PC-3 (cell line): ENCODE results near the gene FXYD3. TPM values are rescaled to one million over a fixed set of nuclear protein-coding genes. Genes with fewer than 3 reads are reported as not detected.

Source experiments
- ATAC-seq: fragments of 200-7000 bp; cut with Tn5 transposase; 2 replicates; pipeline ENCODE4 v1.9.1; 2020; ENCODE audit warnings: mild to moderate bottlenecking, moderate library complexity
- BruUV-seq: library from RNA; stranded (reverse); fragments of 400-500 nt; replicated peaks from 2 replicates; lab custom pipeline; 2021; lab: Mats Ljungman, UMichigan
- CTCF ChIA-PET: fragments of 300-600 bp; sonication (Branson Sonifier 250); formaldehyde crosslinking; loops from one replicate; lab custom pipeline; 2022; ENCODE audit warnings: antibody characterized with exemption; lab: Charles Lee
- POLR2A ChIA-PET: fragments of 300-600 bp; sonication (Branson Sonifier 250); formaldehyde crosslinking; loops from one replicate; lab custom pipeline; 2022; ENCODE audit warnings: antibody characterized with exemption; ENCODE audit not compliant: unreplicated experiment; lab: Charles Lee
- DNase-seq: peaks from one replicate; pipeline ENCODE4 v3.0.0-alpha.2; 2015
- H2AFZ ChIP-seq: fragments of 300-600 bp; sonication (generic); 2 replicates; pipeline ENCODE4 v1.6.0; 2016; ENCODE audit warnings: antibody characterized with exemption, low read length
- H3F3A ChIP-seq: fragments of 300-600 bp; sonication (generic); one replicate; pipeline ENCODE4 v1.6.0; 2017; ENCODE audit warnings: antibody characterized with exemption, low read length, control low read depth, mild to moderate bottlenecking; ENCODE audit not compliant: unreplicated experiment
- H3K27ac ChIP-seq: fragments of 300-600 bp; sonication (generic); 2 replicates; pipeline ENCODE4 v1.5.1; 2016; ENCODE audit warnings: mild to moderate bottlenecking, low read length
- H3K27me3 ChIP-seq: fragments of 300-600 bp; sonication (generic); 2 replicates; pipeline ENCODE4 v1.6.1; 2016; ENCODE audit warnings: low read length, mixed read lengths
- H3K36me3 ChIP-seq: fragments of 300-600 bp; sonication (generic); 2 replicates; pipeline ENCODE4 v1.6.1; 2016; ENCODE audit warnings: low read depth, mixed run types, low read length, mixed read lengths
- H3K4me1 ChIP-seq: fragments of 300-600 bp; sonication (generic); 2 replicates; pipeline ENCODE4 v1.5.1; 2016; ENCODE audit warnings: low read length; ENCODE audit not compliant: insufficient read depth
- H3K4me2 ChIP-seq: fragments of 300-600 bp; sonication (generic); 2 replicates; pipeline ENCODE4 v1.6.0; 2016; ENCODE audit warnings: low read length
- H3K4me3 ChIP-seq: fragments of 300-600 bp; sonication (generic); 2 replicates; pipeline ENCODE4 v1.5.1; 2016; ENCODE audit warnings: mild to moderate bottlenecking, low read length, mixed read lengths
- H3K79me2 ChIP-seq: fragments of 300-600 bp; sonication (generic); 2 replicates; pipeline ENCODE4 v1.6.1; 2017; ENCODE audit warnings: low read length, mixed read lengths
- H3K9ac ChIP-seq: fragments of 300-600 bp; sonication (generic); 2 replicates; pipeline ENCODE4 v1.6.0; 2016; ENCODE audit warnings: mild to moderate bottlenecking, low read length
- H3K9me2 ChIP-seq: fragments of 300-600 bp; sonication (generic); replicated peaks from 2 replicates; pipeline ENCODE4 v1.6.1; 2016; ENCODE audit warnings: mixed run types, low read length, mixed read lengths
- H3K9me3 ChIP-seq: fragments of 300-600 bp; sonication (generic); 2 replicates; pipeline ENCODE4 v1.6.1; 2016; ENCODE audit warnings: low read length, mixed read lengths
- H4K20me1 ChIP-seq: fragments of 300-600 bp; sonication (generic); 2 replicates; pipeline ENCODE4 v1.6.1; 2016; ENCODE audit warnings: low read length, mixed read lengths
- EZH2 ChIP-seq: fragments of 300-600 bp; sonication (generic); IDR thresholded peaks from one replicate; pipeline ENCODE4 v1.6.1; 2017; ENCODE audit warnings: antibody characterized with exemption, mild to moderate bottlenecking, low read length; ENCODE audit not compliant: unreplicated experiment
- EZH2phosphoT487 ChIP-seq: fragments of 300-600 bp; sonication (generic); IDR thresholded peaks from 2 replicates; pipeline ENCODE4 v1.6.1; 2018; ENCODE audit warnings: mild to moderate bottlenecking, antibody characterized with exemption, low read length, borderline replicate concordance
- intact Hi-C: fragments of 100-400 bp; cut with micrococcal nuclease; formaldehyde crosslinking; loops from 2 replicates; pipeline ENCODE4 v1.9.0; 2023
- total RNA-seq: library from RNA; depleted of rRNA; stranded (reverse); fragments of >200 nt; gene quantifications from 2 replicates; pipeline ENCODE4 v1.2.3, GENCODE V29; 2014
- TF ChIP-seq, protein P1 (sequence below): fragments of 300-600 bp; sonication (generic); conservative IDR thresholded peaks from 2 replicates; pipeline ENCODE4 v1.5.1; 2017; ENCODE audit warnings: antibody characterized with exemption, low read depth, mild to moderate bottlenecking, low read length

Gene FXYD3
- total RNA-seq, 1 experiment from 2014 or later = 61.6 TPM

DNA sequence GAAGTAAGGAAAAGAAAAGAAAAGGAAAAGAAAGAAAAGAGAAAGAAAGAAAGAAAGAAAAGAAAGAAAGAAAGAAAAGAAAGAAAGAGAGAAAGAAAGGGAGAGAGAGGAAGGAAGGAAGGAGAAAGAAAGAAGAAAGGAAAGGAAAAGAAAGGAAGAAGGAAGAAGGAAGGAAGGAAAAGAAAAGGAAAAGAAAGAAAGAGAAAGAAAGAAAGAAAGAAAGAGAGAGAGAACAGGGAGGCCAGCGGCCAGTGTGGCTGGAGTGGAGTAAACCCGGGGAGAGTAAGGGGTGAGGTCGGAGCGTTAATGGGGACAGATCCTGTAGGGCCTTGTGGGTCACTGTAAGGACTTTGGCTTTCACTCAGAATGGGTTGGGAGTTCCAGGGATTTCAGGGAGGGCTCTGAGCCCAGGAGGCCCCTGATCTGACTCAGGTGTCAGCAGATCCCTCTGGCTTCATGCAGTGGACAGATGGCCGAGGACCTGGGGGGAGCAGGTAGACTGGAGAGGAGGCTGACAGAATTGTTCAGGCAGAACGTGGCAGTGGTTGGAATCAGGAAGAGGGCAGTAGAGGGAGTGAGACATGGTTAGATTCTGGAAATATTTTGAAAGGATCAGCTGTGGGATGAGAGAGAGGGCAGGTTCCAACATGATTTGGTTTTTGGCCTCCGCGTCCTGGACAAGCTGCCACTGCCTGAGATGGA lies 19.8 kb upstream of the FXYD3 start:
- ChIA-PET CTCF (no interaction called here), POLR2A (no interaction called here)
- Histone ChIP-seq H4K20me1 (no peaks in the 10 kb centered on the region), H3K9ac (no peak overlapping the region), H3K9me3 (no peaks in the 10 kb centered on the region), H3K4me1 (peaks cover 4% of the 10 kb centered on the region), H3K4me2 (no peak overlapping the region), H3K9me2 (no peaks in the 10 kb centered on the region), H3K27ac (no peak overlapping the region), H3K79me2 (no peaks in the 10 kb centered on the region), H3K36me3 (no peaks in the 10 kb centered on the region), H3F3A (no peaks in the 10 kb centered on the region), H3K4me3 (no peak overlapping the region), H2AFZ (no peak overlapping the region), H3K27me3 (no peaks in the 10 kb centered on the region)
- BruUV-seq = no TSS peak
- intact Hi-C loops = no loop called here
- ATAC-seq (no peak), DNase-seq (no peak)
- TF ChIP-seq EZH2 (no peak), EZH2phosphoT487 (no peak)
- TF ChIP-seq, protein P1, sequence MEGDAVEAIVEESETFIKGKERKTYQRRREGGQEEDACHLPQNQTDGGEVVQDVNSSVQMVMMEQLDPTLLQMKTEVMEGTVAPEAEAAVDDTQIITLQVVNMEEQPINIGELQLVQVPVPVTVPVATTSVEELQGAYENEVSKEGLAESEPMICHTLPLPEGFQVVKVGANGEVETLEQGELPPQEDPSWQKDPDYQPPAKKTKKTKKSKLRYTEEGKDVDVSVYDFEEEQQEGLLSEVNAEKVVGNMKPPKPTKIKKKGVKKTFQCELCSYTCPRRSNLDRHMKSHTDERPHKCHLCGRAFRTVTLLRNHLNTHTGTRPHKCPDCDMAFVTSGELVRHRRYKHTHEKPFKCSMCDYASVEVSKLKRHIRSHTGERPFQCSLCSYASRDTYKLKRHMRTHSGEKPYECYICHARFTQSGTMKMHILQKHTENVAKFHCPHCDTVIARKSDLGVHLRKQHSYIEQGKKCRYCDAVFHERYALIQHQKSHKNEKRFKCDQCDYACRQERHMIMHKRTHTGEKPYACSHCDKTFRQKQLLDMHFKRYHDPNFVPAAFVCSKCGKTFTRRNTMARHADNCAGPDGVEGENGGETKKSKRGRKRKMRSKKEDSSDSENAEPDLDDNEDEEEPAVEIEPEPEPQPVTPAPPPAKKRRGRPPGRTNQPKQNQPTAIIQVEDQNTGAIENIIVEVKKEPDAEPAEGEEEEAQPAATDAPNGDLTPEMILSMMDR = no peak

DNA sequence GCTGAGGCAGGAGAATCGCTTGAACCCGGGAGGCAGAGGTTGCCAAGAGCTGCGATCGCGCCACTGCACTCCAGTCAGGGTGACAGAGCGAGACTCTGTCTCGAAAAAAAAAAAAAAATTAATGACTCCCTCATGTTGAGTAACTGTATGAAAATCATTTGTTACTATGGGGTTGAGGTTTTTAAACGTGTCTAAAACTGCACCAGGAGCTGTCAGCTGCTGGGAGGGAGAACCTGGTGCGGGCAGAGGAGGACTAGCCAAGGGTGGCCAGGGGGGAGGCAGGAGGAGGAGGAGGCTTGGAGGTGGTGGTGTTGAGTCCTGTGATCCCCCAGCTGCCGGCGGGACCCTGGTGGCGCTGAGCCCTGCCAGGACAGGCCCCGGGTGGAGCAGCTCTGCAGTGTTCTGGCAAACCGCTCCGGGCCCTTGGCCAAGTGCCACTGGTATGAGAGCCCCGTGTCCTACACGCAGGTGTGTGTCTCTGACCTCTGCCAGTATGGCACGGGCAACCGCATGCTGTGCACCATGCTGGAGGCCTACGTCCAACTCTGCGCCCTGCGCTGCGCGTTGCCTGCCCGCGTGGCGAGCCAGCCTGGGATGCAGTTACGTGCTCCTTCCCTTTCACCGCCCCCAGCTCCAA lies 17.1 kb upstream of the FXYD3 start:
- H4K20me1 ChIP-seq = no peaks in the 10 kb centered on the region
- no peaks in the 10 kb centered on the region for H3K79me2 ChIP-seq
- intact Hi-C loops = no loop called here
- no peaks in the 10 kb centered on the region for H3K4me1 ChIP-seq
- no peaks in the 10 kb centered on the region for H3F3A ChIP-seq
- no peak overlapping the region for H3K27ac ChIP-seq
- H3K36me3 ChIP-seq = no peaks in the 10 kb centered on the region
- no peak overlapping the region for H3K4me2 ChIP-seq
- no peaks in the 10 kb centered on the region for H3K27me3 ChIP-seq
- ATAC-seq (no peak), DNase-seq (no peak)
- TF ChIP-seq EZH2 = no peak
- TF ChIP-seq, protein P1 = no peak
- no peak for TF ChIP-seq EZH2phosphoT487
- BruUV-seq = no TSS peak
- no peaks in the 10 kb centered on the region for H3K9me3 ChIP-seq
- CTCF ChIA-PET = no interaction called here
- no peak overlapping the region for H2AFZ ChIP-seq
- no peaks in the 10 kb centered on the region for H3K9me2 ChIP-seq
- POLR2A ChIA-PET = no interaction called here
- H3K4me3 ChIP-seq = no peak overlapping the region
- H3K9ac ChIP-seq = no peak overlapping the region
